GM21723 (cell line): ENCODE results near the gene CCDC167.
"Not testable (repeated sequence)": the region's sequence is repeated elsewhere in the genome, so short reads cannot be mapped to it uniquely, and the experiment has no call there.

Source experiments
- ATAC-seq: cut with Tn5 transposase; IDR thresholded peaks from one replicate; pipeline ENCODE4 v1.9.1; 2021; ENCODE audit warnings: mild to moderate bottlenecking, moderate library complexity; ENCODE audit not compliant: unreplicated experiment

The CCDC167 gene

DNA sequence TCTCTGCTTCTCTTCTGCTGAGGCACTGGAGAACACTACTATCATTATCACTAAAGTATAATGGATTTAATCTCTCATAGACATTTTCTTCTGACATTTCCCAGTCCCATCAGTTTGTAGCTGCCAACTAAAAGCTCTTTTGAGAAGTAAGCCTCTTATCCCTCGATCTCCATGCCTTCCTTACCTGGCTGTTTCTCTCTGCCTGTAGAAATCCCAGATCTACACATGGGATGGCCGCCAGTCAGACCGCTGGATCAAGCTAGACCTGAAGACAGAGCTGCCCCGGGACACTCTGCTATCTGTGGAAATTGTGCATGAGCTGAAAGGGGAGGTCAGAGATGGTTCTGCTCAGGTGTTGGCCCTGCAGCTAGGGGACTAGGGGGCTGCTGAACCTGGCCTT, 25.4 kb downstream of the CCDC167 start:
- ATAC-seq = no peak

DNA sequence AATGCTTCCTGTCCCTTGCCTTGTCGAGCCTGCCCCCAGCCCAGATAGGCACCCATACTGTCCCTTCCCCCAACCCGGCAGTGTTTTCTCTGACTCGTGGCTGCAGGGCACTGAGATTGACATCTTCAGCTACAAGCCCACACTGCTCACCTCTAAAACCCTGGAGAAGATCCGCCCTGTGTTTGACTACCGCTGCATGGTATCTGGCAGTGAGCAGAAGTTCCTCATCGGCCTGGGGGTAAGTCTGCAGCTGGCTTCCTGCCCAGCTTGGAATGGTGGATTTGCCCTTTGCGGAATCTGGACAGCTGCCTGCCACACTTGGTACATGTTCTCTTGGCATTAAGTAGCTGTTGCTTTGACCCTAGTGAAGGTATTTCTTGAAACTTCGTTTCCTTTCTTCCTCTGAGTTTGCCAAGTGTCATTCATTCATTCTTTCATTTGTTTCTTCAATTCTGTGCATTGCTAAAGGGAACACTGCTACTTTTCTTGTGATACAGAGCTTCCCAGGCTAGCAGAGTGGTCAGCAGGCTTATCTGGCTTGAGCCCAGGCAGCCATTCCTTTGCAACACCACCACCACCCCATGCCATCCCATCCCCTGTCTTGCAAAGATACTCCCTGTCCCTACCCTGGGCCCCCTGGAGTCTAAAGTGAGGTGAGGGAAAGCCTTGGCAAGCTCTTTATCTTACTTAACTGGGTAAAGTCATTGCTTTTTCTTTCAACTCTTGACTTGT, 26.2 kb downstream of the CCDC167 start:
- no peak for ATAC-seq

DNA sequence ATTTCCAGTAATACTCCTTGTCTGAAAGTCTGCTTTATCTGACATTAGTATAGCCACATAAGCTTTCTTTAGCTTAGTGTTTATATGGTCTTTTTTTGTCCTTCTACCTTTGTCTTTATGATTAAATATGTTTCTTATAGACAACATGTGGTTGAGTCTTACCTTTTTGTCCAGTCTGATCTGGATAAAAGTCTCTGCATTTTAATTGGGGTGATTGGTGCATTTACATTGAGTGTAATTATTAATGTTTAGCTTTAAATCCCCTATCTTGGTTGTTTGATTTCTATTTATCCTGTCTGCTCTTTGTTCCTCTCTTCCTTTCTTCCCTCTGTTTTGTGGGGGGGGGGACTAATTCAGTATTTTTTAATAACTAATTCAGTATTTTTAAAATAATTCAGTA, 32.0 kb downstream of the CCDC167 start:
- no peak for ATAC-seq

DNA sequence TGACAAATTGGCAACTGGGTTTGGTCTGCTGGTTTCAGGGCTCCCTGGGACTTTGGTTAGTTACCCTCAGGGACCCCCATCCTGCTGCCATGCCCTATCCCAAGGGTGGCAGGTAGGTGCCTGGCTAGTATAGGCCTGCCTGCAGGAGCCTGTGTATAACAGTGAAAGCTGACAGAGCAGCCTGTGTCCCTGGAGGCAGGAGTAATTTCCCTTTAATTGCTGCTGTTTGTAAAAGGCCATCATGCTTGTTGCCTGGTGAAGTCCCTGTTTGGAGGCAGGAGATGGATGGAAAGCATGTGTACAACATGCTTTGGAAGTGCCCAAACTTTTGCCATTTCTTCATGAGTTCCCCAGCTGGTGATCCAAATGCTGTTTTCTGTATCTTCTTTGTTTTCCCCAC, 36.6 kb downstream of the CCDC167 start:
- no peak for ATAC-seq

DNA sequence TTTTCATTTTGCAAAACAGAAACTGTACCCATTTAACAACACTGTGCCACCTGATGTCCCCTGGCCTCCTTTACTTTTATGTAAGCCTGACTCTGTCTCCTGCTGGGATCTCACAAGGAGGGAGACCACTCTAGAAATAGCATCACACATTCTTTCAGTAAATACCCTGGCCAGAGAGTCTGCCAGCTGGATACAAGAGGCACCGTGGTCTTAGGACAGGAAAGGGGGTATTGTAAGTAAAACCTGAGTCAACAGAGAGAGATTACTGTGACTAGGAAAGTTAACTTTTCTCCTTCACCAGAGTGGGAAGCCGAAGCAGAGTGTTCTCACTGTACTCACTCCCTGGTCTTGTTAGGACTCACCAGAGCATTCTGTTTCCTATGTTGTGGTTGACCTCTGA, 38.9 kb downstream of the CCDC167 start:
- no peak for ATAC-seq

DNA sequence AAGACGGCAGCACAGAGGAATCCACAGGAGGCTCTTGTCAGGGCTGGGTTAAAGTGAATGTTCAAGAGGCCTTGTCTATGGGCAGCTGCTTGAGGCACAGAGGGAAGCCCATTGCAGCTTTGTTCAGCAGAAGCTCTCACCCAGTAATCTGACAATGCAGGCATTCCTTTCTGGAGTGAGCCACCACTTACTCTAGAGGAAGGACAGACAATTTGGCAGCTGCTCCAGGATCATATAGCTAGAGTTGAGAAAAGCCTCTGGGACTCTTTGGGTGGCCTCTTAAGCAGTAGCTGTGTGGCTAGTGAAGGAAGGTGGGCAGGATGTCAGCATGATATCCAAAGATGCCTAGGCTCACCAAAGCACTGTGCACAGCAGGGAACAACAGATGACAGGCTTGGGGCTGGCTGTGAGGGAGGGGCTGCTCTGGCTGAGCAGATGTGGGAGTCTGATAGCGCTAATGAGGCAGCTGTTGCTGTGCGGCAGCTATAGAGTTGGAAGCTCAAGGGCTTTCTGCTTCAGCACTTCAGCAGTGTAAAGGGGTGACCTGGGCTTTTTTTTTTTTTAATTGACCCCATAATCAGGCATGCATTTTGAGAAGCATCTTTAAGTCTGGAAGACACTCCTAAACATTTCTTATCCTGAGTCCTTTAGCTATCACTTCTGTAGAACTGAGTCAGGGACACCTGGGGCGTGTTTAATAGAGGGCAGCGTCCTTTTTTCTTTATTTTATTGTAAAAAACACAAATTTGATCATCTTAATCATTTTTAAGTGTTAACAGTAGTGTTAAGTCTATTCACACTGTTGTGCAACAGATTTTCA, 39.5 kb downstream of the CCDC167 start:
- no peak for ATAC-seq

DNA sequence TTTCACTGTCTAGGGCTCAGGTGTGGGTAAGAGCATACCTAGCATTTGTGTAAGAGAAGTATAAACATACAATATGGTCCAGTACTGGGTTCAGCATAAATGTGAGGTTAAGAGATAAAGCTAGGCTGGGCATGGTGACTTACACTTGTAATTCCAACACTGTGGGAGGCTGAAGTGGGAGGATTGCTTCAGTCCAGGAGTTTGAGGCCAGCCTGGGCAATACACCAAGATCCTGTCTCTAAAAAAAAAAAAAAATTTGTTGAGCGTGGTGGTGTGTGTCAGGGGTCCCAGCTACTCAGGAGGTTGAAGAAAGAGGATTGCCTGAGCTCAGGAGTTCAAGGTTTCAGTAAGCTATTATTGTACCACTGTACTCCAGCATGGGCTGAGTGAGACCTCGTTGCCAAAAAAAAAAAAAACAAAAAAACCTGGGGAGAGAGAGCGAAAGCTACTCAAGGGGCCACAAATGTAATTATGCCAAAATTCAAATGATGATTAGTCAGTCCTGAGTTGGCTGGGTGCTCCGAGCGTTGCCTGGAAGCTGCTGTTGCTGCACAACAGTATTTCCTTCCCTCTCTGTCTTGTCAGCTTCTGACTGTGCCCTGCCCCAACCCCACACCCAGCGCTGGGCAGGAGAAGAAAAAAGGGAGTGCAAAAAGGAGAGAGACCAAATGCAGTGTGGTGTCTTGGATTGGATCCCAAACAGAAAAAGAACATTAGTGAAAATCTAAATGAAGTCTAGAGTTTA, 42.7 kb downstream of the CCDC167 start:
- ATAC-seq = no peak

DNA sequence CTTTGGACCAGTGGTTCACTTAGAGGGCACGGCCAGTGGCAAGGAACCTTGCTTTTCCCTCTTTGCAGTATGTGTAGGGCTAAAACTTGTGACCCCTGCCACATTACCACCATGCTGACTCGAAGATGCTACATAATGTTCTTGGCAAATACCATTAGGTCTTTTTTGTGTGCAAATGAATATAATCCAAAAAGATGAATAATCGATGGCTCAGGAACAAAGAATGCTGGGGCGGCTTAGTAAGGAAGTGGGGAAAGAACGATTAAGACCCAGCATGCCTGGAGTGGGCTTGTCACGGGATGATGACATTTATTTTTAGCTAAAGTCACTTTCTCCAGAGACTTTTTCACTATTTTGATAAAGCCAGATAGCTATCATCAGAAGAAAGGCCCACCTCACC, 43.6 kb downstream of the CCDC167 start:
- no peak for ATAC-seq

DNA sequence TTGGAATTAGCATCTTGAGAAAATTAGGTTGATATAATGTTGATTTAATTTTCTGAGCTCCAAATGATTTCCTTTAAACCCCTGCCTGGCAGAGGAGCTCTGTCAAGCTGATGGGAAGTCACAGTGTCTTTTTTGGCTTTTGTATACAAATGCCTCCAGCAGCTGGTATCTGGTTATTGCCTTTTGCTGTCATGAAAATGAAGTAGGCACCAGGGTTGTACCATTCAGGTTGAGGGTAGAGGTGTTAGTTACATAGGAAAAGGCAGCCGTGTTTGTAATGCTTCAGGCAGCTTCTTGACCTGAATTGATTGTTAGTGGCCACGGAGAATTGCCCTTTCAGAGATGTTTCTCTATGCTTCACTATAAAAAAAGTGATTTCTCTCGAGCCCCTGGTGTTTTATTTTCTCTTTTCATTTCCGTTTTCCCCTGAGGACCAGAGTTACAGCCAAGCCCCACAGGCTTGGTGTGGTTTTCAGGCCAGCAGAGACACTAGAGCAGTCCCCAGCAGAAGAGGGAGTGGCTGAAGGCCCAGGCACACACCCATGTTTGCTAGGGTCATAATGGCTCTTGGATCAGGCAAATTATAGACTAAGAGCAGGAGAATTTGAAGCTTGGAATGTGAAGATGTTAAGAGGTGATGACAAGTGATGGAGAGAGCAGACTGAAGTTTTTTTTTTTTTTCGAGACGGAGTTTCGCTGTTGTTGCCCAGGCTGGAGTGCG, 45.1 kb downstream of the CCDC167 start:
- ATAC-seq = no peak

DNA sequence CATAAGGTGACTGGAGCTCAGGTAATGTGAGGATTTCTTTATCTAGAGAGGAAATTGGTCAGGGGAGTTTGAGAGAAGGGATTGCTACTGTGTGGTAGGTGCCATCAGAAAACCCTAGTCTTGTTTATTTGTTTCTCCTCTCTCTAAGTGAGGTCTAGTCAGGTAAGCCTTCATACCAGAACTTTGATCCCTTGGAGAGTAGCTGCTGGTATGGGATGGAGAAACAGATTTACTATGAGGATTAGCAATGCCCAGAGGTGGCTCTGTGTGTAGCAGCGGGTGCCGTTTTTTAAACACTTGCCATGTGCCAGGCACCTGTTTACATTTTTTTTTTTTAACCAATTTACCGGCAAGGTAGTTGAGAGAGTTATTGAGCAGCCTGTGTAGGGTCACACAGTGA, 47.2 kb downstream of the CCDC167 start:
- no peak for ATAC-seq

DNA sequence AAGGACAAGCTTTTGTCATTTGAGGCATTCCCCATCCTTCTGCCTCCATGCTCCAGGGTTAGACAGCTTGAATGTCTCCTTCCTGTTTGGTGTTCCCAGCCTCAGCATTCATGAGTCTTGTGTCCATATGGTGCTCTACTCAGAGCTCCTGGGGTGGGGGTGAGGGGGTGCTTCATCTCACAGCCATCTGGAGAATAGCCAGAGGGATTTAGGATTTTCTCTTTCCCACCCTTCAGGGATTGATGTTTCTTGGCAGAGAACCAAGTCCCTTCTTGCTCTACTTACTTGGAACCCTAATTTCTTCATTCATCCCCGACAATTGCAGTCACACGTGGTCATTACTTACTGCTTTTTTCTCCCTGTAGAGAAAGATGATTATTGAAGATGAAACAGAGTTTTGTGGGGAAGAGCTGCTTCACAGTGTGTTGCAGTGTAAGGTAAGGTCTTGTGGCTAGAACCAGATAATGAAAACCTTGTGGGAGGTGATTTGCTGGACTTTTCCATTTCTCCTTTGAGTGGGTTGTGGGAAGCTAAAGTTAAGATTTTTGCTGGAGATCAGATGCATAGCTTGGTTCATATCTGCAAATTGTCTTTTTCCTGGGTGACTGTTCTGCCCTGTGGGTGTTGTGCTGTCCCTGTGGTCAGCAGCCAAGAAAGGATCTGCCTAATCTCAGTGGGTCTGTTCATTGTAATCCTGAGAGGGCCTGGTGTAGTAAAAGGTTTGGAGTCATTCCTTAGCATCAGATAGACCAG, 48.1 kb downstream of the CCDC167 start:
- ATAC-seq = no peak

DNA sequence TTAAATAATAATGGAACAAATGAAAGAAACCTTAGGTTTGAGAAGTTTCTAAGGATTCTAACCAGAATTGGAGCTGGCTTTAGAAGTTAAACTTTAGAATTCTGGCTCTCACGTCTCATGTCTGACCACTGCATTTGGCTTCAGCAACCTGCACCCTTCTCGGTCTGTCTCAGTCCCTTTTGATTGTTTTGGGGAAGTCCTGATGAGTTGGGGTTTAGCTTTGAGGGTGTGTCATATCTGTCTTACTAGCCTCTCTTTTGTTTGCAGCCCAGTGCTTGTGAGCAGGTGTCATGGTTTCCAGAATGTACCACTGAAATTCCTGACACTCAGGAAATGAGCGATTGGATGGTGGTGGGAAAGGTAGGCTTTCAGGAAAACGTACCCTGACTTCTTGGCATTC, 49.7 kb downstream of the CCDC167 start:
- ATAC-seq = no peak

DNA sequence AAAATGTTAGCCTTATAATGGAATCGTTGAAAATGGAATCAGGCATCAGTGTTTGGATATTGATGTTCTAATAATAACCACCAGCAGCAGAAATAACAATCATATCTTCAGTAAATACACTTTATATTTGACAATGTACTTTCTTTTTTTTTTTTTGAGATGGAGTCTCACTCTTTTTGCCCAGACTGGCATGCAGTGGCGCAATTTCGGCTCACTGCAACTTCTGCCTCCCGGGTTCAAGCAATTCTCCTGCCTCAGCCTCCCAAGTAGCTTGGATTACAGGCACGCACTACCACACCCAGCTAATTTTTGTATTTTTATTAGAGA, 56.5 kb downstream of the CCDC167 start:
- ATAC-seq = not testable (repeated sequence)

DNA sequence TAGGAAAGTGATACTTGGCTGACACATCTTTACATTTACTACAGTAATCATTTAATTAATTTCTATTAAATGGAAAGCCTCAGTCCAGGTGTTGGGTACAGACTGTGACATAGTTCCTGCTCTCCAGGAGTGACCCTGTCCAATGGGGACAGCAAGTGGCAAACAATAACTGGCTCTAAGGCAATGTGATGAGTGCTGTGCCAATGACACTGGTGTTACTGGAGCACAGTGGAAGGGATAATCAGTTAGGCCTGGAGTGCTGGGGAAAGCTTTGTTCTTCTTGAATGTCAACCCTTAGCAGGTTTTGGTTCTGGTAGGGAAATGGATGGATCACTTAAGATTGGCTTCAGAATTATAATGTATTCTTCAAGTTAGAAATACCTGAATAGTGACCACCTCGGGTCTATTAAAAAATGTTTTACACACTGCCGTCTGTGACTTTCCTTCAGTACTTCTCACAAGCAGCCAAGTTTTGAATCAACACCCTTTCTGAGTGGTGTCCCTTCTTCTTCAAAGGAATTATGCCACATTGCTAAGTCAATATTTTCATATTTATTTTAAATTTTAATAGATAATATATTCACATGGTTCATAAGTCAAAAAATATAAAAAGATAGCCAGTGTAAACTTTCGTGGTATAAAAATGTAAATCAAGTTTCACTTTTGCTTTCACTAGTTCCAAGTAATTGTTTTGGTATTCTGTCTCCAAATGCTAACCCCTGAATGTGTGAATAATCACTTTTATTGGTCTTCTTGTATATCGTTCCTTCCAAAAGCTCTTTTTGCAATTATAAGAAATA, 57.1 kb downstream of the CCDC167 start:
- no peak for ATAC-seq

DNA sequence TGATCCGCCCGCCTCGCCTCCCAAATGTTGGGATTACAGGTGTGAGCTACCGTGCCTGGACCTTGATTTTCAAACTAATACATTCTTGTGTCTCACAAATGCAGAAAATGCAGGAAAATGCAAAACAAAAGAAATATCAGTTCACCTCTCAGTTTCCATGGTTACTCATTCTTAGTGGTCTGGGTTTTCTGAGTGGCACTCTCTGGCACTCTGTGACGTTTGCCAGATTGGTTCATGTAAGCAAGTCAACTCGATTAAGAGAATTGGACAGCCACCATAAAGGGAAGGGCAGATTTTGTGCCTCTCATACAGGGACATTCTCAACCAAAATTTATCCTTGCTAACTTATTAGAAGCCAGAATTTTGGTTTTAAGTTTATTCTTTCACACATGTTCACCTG, 58.0 kb downstream of the CCDC167 start:
- no peak for ATAC-seq

DNA sequence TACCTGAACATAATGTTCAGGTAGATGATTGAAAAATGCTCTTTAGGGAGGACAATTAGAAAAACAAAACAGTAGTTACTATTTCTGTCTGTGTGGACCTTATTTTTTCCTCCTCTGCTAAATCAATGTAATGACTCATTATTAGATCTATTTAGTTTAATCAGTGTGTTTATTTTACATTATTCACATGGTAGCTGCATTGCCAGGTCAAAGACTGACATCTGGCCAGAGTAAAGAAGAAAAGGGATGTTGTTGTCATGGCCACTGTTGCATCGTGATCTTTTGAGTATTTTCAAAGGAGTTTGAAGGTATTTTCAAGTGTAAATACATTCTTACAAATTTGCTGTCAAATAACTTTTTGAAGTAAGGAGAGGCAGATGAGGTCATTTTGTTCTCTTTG, 60.8 kb downstream of the CCDC167 start:
- ATAC-seq = no peak

DNA sequence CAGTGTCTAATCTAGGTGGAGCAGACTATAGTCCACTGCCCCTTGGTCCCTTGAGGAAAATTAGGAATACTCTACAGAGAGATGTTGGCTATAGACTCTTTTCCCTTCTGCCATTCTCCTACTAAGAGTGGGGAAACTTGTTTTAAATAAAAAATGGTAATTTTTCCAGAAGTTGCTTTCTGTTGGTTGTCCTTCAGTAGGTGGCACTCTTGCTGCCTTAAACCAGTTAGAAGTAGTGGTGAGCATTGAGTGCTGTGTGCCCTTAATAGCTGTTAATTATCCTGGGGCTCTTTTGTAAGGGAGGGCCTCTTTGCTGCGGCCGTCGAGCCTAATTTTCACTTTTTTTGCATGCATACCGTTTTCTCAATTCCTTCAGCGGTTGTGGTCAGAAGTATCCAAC, 63.9 kb downstream of the CCDC167 start:
- no peak for ATAC-seq

DNA sequence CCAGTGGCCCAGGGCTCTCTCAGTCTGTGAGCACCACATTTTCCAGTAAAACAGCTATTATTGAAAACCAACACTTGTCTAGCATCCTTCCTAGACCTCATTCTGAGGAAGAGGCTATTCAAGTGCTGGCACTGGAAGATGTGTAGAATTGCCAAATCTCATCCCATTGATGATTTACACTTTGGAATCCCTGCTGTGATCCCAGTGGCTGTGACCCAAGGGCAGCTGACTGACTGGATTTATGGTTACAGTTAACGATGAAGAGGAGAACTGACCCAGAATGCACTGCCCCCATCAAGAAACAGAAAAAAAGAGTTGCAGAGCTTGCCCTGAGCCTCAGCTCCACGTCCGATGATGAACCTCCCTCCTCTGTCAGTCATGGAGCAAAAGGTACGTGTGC, 64.3 kb downstream of the CCDC167 start:
- ATAC-seq = no peak

DNA sequence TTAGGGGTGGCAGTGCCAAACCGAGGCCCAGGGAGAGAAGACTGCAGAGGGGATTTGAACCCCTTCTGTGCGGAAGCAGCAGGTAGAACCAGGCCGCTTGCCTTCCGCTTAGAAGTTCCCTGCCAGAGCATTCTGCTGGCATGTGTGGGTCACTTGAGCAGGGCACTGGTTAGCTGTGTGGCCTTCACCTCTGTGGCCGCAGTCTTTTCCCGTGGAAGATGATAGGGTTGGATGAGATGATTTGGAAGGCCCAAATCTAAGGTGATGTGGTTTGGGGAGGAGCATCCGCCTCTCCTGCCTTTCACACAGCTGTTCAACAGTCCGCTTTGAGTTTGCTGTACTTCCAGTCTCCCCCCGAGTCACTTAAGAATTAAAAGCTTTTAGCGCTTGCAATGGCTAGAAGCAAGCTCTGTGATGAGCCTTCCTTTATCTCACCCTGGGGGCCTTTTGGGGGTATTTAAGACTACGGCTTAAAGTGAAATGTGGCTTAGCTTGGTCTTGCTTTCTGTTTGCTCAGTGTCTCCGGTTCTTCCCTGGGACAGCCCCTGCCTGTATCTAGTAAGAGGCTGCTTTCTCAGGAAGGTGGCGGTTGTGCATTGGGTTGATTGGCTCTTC, 65.9 kb downstream of the CCDC167 start:
- peak; percentile 39 for ATAC-seq
